Measurements from ENCODE around the gene FBXW9.
"Not testable (repeated sequence)": the region's sequence is repeated elsewhere in the genome, so short reads cannot be mapped to it uniquely, and the experiment has no call there.

FBXW9 gene

DNA sequence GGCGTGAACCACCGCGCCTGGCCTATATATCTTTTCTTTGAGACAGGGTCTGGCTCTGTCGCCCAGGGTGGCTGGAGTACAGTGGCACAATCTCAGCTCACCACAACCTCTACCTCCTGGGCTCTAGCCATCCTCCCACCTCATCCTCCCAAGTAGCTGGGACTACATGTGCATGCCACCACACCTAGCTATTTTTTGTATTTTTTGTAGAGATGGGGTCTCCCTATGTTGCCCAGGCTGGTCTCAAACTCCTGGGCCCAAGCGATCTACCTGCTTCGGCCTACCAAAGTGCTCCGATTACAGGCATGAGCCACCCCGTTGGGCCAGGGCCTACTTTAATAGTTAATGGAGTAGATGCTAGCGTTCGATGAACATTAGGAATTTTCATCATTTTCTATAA lies 23.9 kb upstream of the FBXW9 start:
- no peak for DNase-seq (ENCODE audit: low read depth, low spot score)
- H3K27ac ChIP-seq: peak overlapping the region; percentile 93

DNA sequence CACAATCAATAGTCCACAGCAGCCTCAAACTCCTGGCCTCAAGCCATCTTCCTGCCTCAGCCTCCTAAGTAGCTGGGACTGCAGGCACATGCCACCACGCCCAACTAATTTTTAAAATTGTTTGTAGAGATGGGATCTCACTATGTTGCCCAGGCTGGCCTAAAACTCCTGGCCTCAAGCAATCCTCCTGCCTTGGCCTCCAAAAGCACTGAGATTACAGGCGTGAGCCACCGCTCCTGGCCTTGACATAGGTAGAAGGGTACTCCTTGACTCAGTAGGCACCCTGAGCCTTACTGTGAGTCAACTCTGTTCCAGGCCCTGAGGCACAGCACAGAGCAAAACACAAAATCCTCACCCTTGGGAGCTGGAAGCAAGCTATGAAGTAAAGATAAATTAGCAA lies 19.5 kb upstream of the FBXW9 start:
- H3K27ac ChIP-seq: no peak overlapping the region
- no peak for DNase-seq (ENCODE audit: low read depth, low spot score)

DNA sequence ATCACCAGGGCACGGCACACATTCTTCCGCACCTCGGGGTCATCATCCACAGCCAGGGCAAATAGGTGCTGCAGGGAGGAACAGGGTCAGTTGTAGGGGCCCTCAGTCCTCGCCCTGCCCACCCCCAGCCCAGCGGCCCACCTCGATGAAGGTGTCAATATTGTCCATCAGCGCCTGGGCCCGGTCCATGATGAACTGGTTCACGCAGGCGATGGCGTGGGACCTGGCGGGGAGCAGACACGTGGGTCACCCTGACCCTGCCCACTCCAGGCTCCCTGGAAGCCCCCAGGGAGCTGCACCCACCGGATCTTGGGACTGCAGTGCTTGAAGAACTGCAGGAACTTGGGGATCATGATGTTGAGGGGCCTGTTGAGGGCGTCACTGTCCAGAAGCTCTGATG lies 18.7 kb upstream of the FBXW9 start:
- no peak for DNase-seq (ENCODE audit: low read depth, low spot score)
- no peak overlapping the region for H3K27ac ChIP-seq

DNA sequence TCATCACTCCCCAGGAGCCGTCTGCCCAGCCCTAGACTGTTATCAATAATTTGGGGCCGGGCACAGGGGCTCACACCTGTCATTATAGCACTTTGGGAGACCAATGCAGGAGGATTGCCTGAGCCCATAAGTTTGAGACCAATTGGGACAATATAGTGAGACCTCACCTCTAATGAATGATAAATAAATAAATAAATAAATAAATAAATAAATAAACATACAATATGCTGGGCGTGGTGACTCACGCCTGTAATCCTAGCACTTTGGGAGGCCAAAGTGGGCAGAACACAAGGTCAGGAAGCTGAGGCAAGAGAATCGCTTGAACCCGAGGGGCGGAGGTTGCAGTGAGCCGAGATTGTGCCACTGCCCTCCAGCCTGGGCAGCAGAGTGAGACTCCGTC lies 16.9 kb upstream of the FBXW9 start:
- not testable (repeated sequence) for H3K27ac ChIP-seq; DNase-seq (ENCODE audit: low read depth, low spot score)

DNA sequence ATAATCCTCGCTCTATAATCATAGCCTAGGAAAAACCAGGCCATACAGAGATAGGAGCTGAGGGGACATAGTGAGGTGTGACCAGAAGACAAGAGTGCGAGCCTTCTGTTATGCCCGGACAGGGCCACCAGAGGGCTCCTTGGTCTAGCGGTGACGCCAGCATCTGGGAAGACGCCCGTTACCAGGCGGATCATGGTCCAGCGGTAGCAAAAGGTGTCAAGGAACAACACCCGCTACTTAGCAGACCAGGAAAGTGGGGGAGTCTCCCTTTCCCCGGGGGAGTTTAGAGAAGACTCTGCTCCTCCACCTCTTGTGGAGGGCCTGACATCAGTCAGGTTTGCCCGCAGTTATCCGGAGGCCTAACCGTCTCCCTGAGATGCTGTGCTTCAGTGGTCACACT lies 15.6 kb upstream of the FBXW9 start:
- not testable (repeated sequence) for DNase-seq (ENCODE audit: low read depth, low spot score)

DNA sequence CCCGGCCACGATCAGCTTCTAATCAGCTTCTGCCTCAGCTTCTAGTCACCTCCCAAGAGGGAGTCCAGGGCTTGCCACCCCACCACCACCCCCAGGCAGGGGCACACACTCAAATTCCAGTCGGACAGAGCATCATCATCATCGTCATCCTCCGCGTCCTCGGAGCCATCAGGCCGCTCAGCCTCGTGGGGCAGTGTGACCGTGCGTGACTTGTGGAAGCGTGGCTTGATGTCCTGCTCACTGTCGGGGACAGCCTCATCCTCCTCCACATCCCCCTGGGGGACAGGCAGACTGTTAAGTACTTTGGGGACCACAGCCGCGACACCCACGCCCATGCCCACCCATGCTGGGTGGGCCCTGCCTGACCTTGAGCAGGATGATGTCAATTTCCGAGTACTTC lies 14.8 kb upstream of the FBXW9 start:
- DNase-seq (ENCODE audit: low read depth, low spot score): no peak
- H3K27ac ChIP-seq: no peak overlapping the region

More for the DNA sequence above, 15.6 kb upstream of the FBXW9 start:
- not testable (repeated sequence) for H3K27ac ChIP-seq

DNA sequence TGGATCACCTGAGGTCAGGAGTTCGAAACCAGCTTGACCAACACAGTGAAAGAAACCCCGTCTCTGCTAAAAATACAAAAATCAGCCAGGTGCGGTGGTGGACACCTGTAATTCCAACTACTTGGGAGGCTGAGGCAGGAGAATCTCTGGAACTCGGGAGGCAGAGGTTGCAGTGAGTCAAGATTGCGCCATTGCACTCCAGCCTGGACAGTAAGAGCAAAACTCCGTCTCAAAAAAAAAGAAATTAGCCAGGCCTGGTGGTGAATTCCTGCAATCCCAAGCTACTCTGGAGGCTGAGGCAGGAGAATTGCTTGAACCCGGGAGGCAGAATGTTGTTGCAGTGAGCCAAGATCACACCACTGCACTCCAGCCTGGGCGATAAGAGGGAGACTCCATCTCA lies 12.2 kb upstream of the FBXW9 start:
- no peak for DNase-seq (ENCODE audit: low read depth, low spot score)
- no peak overlapping the region for H3K27ac ChIP-seq

DNA sequence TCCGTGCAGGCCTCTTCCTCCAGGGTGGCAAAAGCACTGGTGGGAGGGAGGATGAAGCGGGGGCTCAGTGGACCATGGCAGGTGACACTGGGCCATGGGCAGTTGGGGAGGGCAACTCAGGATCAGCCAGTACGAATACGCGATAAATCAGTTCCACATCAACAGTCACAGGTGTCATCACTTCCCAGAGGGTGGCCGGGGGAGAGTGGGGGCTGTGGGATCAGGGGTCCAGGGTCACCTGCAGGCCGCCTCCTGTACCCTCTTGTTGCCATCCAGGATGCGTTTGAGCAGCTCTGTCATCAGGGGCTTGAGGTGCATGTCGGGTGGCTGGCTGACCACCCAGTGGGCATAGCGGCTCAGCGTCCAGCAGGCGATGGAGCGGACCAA lies 9.9 kb upstream of the FBXW9 start:
- DNase-seq (ENCODE audit: low read depth, low spot score): no peak
- H3K27ac ChIP-seq: no peak overlapping the region

DNA sequence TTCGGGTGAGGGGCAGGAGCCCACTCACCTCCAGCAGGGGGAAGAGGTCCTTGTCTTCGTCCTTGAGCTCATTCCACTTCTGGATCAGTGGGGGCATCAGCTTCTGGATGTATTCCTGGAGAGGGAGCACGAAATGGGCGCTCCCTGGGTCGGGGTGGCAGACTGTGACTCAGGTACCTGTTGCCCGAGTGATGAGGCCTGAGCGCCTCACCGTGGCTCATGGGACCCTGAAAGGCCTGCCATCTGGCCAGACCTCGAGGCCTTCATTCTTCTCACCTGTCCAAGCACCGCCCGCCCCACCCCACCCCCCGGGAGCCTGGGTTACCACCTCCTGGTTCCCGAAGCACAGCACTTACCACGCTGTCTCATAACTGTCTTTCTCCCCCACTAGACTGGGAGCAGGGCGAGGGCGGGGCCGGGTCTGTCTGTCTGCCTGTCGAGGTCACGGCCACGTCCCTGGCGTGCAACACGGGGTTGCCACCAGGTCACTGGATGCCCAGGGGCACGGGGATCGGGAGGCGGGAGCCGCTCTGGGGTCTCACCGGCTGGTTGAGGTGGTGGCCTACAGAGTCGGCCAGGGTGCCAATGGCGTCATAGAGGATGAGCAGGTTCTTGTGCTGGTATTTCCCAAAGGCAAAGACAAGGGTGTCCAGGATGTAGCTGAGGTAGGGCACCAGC lies 9.4 kb upstream of the FBXW9 start:
- DNase-seq (ENCODE audit: low read depth, low spot score): no peak
- no peak overlapping the region for H3K27ac ChIP-seq

DNA sequence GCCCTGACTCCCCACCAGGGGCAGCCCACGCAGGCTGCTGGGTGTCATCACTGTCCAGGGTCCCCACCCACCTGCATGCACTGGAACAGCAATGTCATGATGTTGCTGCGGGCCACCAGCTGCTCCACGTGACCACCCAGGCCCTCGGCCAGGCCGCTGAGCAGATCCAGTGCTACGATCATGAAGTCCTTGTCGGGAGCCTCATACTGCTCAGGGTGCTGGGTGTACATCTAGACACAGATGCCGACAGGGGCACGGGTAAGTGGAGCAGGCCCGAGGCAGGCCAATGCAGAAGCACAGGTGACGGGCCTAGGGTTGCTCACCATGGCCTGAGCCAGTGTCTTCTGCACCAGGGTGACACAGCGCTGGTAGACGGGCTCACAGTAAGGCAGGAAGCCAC lies 8.7 kb upstream of the FBXW9 start:
- no peak overlapping the region for H3K27ac ChIP-seq
- no peak for DNase-seq (ENCODE audit: low read depth, low spot score)

DNA sequence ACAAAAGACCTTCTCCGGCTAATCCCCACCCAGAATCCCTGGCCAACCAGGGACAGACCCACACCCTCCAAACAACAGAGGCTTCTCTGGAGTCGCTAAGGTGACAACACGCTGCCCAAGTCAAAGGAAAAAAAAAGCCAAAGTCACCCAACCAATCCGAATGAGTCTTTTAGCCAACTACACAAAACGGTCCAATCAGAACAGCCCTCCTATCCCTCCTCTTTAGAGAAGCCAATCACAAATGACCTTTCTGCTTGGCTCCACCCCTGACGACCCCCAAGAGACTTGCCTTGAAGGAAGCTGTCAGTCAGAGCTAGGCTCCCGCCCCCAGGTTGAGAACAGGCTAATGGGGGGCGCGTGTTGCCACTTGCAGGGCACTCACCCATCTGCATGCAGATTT lies 6.6 kb upstream of the FBXW9 start:
- DNase-seq (ENCODE audit: low read depth, low spot score): no peak
- H3K27ac ChIP-seq: no peak overlapping the region

DNA sequence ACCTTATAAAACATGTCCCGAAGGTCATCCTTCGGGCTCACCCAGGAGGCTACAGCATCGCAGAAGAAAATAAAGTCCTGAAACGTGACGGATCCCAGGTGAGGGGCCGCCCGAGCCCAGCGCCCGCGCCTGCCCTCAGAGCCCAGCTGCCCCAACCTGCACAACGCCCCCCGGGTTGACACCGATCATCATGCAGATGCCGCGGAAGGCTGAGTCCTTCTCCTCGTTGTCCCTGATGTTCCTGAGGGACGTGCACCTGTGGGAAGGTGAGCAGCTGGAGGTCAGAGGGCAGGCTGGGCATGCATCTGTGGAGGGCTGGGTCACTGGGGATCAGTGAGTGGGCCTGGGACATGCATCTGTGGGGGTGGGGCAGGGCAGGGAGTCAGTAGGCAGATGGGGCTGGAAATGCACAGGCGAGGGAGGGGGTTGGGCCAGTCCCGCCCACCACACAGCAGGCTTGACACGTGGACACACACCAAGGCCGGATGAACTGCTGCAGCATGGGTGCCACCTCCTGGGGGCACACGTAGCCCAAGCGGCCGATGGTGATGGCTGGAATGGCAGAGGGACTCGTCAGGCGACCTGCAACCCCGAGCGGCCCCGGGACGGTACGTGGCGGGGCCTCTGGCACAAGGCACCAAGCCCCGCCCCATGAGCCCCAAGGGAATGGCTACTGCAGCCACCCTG lies 5.3 kb upstream of the FBXW9 start:
- no peak for DNase-seq (ENCODE audit: low read depth, low spot score)
- H3K27ac ChIP-seq: no peak overlapping the region

DNA sequence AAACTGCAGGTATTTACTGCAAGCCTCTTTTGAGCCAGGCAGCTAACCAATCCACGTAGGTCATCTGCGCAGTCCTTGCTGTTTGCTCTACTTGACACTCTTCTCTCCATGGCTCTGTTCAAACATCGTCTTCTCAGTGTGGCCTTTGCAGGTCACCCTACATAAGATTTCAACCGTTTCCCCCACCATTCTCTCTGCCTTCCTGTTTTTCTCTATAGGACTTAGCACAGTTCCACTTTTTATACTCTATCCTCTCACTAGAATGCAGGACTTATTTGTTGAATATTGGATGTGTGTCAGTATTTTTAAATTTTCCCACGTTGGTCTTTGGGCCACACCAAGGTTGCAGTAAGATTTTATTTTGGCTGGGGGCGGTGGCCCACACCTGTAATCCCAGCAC lies 1.7 kb upstream of the FBXW9 start:
- DNase-seq (ENCODE audit: low read depth, low spot score): no peak
- no peak overlapping the region for H3K27ac ChIP-seq

DNA sequence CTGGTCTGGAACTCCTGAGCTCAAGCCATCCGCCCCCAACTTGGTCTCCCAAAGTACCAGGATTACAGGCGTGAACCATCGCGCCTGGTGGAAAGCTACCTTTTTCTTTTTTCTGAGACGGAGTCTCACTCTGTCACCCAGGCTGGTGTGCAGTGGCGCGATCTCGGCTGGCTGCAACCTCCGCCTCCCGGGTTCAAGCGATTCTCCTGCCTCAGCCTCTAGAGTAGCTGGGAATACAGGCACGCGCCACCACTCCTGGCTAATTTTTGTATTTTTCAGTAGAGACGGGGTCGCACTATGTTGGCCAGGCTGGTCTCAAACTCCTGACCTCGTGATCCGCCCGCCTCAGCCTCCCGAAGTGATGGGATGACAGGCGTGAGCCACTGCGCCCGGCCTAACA lies 994 bp upstream of the FBXW9 start:
- not testable (repeated sequence) for DNase-seq (ENCODE audit: low read depth, low spot score); H3K27ac ChIP-seq

DNA sequence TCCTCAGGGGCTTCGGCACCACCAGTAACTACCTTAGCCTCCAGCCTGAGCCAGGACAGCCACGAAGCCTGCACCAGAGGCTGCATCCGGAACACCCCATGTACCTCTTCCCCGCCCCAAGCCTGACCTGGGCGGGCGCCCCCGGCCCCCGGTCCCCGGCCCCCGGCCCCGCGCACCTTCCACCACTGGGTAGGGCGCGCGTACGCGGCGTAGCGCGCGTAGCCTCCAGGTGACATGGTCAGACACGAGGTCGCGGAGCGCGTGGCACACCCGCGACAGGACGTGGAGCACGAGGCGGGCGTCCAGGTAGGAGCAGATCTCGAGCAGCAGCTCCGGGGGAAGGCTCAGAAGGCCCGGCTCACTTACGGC lies 450 bp downstream of the FBXW9 start:
- DNase-seq (ENCODE audit: low read depth, low spot score): no peak
- no peak overlapping the region for H3K27ac ChIP-seq

DNA sequence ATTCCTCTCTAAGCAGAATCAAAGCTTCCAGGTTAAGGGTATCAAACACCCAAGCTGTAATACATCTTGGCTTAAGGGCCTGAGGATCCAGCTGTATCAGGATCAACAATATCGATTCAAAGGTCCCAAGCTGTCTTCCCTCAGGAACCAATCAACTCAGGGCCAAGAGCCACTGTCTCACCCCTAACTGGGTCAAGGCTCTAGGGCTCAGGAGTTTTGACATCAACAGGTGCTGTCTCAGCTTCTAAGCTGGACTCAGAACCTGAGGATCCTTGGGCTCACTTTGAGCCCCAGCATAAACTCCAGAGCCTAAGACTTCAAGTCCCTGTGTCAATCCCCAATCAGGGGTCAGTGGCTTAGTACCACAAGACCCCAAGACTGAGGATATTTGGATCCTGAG lies 917 bp downstream of the FBXW9 start:
- DNase-seq (ENCODE audit: low read depth, low spot score): no peak
- H3K27ac ChIP-seq: no peak overlapping the region

DNA sequence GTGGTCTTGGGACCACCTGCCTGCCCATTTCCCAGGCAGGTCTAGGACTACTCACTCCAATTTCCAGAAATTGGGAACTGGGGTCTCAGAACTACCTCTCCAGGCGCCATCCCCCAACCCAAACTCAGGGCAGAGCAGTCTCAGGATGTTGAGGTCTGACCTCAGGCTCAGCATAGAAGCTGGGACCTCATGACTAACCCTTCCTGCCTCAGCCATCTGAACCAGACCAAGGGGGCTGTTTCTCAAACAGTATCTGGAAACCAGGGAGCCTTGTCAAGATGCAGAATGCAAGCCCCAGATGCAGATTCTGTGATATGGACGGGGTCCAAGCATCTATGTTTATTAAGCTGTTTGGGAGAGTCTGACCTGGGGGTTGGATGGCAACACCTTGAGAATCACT lies 1.3 kb downstream of the FBXW9 start:
- no peak for DNase-seq (ENCODE audit: low read depth, low spot score)
- no peak overlapping the region for H3K27ac ChIP-seq

DNA sequence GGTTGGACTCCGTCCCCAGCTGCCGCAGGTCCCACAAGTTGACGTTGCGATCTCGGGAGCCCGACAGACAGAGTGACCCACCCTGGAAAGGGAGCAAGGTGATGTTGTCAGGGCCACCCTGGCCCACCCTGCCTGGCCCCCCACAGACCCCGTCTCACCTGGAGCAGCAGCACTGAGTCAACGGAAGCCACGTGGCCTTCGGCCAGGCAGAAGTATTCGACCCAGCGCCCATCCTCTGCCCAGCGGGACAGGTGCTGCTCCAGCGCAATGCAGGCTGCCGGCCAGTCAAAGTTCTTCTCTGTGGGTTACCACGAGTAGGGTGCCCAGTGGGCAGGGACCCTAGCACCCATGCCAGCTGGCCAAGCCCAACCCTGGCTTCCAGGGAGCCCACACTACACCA lies 1.8 kb downstream of the FBXW9 start:
- no peak for DNase-seq (ENCODE audit: low read depth, low spot score)
- H3K27ac ChIP-seq: no peak overlapping the region

DNA sequence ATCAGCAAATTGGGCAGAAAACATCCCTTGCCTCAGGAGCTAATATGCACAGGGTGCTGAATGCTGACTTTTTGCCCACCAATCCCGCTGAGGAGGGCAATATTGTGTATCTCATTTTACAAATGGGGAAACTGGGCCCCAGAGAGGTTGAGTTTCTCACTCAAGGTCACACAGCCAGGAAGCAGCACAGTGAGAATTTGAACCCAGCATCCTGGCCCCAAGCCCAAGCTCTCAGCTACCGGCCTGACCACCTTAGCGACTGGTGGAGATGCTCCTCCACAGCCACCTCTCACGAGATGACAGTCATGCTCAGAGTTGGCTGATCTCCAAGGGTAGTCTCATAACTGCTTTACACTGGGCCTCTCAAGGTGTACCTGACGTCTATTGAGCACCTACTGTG lies 3.5 kb downstream of the FBXW9 start:
- no peak for DNase-seq (ENCODE audit: low read depth, low spot score)
- no peak overlapping the region for H3K27ac ChIP-seq

DNA sequence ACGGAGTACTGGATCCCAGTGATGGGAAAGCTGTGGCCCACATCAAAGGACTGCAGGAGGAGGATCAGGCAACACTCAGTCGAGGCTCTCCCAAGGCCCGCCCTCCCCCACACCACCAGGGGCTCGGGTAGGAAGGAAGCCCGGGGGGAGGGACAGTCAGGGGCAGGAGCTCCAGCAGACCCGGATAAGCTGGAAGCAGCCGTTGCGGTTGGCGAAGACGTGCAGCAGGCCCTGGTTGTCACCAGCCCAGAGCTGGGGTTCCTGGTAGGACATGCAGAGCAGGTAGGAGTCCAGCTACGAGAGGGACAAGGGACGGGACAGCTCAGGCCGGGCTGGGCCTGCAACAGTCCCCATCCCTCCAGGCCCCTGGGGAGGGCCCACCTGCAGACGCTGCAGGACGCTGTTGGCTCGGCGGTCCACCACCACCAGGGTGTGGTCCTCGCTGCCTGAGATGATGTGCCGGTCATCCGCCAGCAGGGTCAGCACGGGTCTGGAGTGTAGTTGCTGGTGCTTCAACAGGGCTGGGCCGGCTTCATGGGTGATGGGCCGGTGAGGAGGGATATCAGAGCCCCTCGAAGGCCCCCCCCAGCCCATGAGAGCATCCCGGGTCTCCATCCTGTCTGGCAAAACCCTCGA lies 6.7 kb downstream of the FBXW9 start:
- H3K27ac ChIP-seq: no peak overlapping the region
- no peak for DNase-seq (ENCODE audit: low read depth, low spot score)

DNA sequence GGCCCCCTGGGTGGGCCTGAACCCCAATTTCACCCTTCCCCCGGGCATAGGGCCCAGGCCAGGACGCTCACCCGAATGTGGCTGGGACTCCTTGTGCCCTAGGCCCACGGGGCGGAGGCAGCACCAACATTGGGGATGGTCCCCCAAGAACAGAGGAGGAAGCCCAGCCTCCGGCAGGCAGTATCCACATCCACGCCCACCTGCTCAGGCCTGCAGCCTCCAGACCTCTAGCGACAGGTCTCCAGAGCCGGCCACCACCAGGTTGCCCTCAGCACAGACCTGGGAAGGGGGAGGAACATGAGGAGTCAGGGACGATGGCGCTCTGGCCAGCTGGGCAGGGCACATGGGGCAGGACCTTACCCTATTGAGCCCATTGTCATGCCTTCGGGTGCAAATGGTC lies 7.4 kb downstream of the FBXW9 start:
- DNase-seq (ENCODE audit: low read depth, low spot score): no peak
- H3K27ac ChIP-seq: no peak overlapping the region

Data from epithelial cell of prostate (primary cell).